Smooth muscle cell of the brain vasculature (primary cell): ENCODE data around the gene CAMK2A.

Experiments used
- DNase-seq: peaks from one replicate; pipeline ENCODE4 v3.0.0-alpha.2; 2012; ENCODE audit warnings: low read depth, low spot score

The CAMK2A gene

GRCh38 chr5:150213530-150213929 is 76.0 kb downstream of the CAMK2A start:
- peak; percentile 59 for DNase-seq

- DNase-seq = no peak
Measured at GRCh38 chr5:150211156-150212030, 78.2 kb downstream of the CAMK2A start.

- DNase-seq = no peak
Measured at GRCh38 chr5:150210644-150211043, 78.9 kb downstream of the CAMK2A start.

- no peak for DNase-seq
Measured at GRCh38 chr5:150209099-150209635, 80.4 kb downstream of the CAMK2A start.

- no peak for DNase-seq
Measured at GRCh38 chr5:150208187-150209098, 81.1 kb downstream of the CAMK2A start.

- no peak for DNase-seq
Measured at GRCh38 chr5:150206779-150207115, 82.8 kb downstream of the CAMK2A start.

- DNase-seq = no peak
Measured at GRCh38 chr5:150206098-150206778, 83.3 kb downstream of the CAMK2A start.

GRCh38 chr5:150204590-150204960 is 85.0 kb downstream of the CAMK2A start:
- DNase-seq = no peak

GRCh38 chr5:150203832-150204589 is 85.6 kb downstream of the CAMK2A start:
- DNase-seq = no peak

- no peak for DNase-seq
Measured at GRCh38 chr5:150202501-150202900, 87.1 kb downstream of the CAMK2A start.

GRCh38 chr5:150197476-150197875 is 92.1 kb downstream of the CAMK2A start:
- no peak for DNase-seq

GRCh38 chr5:150196986-150197385 is 92.6 kb downstream of the CAMK2A start:
- no peak for DNase-seq

- no peak for DNase-seq
Measured at GRCh38 chr5:150196514-150196913, 93.1 kb downstream of the CAMK2A start.

GRCh38 chr5:150195736-150196485 is 93.7 kb downstream of the CAMK2A start:
- no peak for DNase-seq

GRCh38 chr5:150192462-150192861 is 97.1 kb downstream of the CAMK2A start:
- no peak for DNase-seq

GRCh38 chr5:150190987-150191386 is 98.6 kb downstream of the CAMK2A start:
- no peak for DNase-seq

- DNase-seq = no peak
Measured at GRCh38 chr5:150190503-150190979, 99.0 kb downstream of the CAMK2A start.

- no peak for DNase-seq
Measured at GRCh38 chr5:150189728-150190502, 99.7 kb downstream of the CAMK2A start, which contains the start of gene SLC6A7. TSS of gene SLC6A7 (plus strand) at chr5:150190062. CDS start at chr5:150190328, 266 bp downstream.

GRCh38 chr5:150189326-150189725 is 100.2 kb downstream of the CAMK2A start:
- DNase-seq = no peak
